Suprapubic skin (tissue), 4 donors: Measurements from ENCODE around the gene SDCBP2. TPM values are rescaled to one million over a fixed set of nuclear protein-coding genes. Genes with fewer than 3 reads are reported as not detected.

Experiments
- total RNA-seq, 4 donors: library from RNA; depleted of rRNA; stranded (reverse); fragments of >200 nt; gene quantifications; one replicate each; pipeline ENCODE4 v1.1.0, GENCODE V29; 2016

The SDCBP2 gene
- total RNA-seq, 4 donors from 2014 or later = 74.4 to 143 (median 115) TPM

Other genes with a start within 250 kb of the SDCBP2 start
- 100 to 1,000 TPM; 106 to 186 (median 142) TPM for gene PSMF1, start 210.5 kb downstream of the SDCBP2 start, total RNA-seq
- 1 to 10 TPM; 1.9 to 9.6 (median 3.9) TPM for gene TMEM74B, start 144.2 kb downstream of the SDCBP2 start, total RNA-seq
- gene C20orf202, start 125.7 kb downstream of the SDCBP2 start, total RNA-seq = under 1 TPM in 2 of 4 donors, not detected in 2; 0.89 to 0.97 TPM
- under 1 TPM in 1 of 4 donors, not detected in 3; 0.34 TPM for gene RAD21L1, start 103.1 kb downstream of the SDCBP2 start, total RNA-seq
- 1 to 10 TPM in 3 of 4 donors, under 1 TPM in 1; 0.89 to 3.8 (median 2.5) TPM for gene SNPH, start 62.8 kb downstream of the SDCBP2 start, total RNA-seq
- 100 to 1,000 TPM in 3 of 4 donors, 10 to 100 TPM in 1; 100.0 to 151 (median 115) TPM for gene FKBP1A, start 63.9 kb upstream of the SDCBP2 start, total RNA-seq
- 10 to 100 TPM; 55.0 to 75.3 (median 64.3) TPM for gene NSFL1C, start 137.7 kb upstream of the SDCBP2 start, total RNA-seq
- 1 to 10 TPM in 3 of 4 donors, under 1 TPM in 1; 0.87 to 3.9 (median 1.3) TPM for gene SIRPB2, start 162.3 kb upstream of the SDCBP2 start, total RNA-seq
- not detected for gene SIRPD, start 228.6 kb upstream of the SDCBP2 start, total RNA-seq